Neural progenitor cell (in vitro differentiated cells): ENCODE measurements around the gene KDM5C. TPM values are rescaled to one million over a fixed set of nuclear protein-coding genes. Genes with fewer than 3 reads are reported as not detected.

Source experiments
- DNase-seq: peaks from one replicate; pipeline ENCODE4 v3.0.0-alpha.2; 2016; ENCODE audit warnings: low spot score
- H2AFZ ChIP-seq: fragments of 200-600 bp; sonication (generic); replicated peaks from 2 replicates; pipeline ENCODE4 v1.6.1; 2016; ENCODE audit warnings: antibody characterized with exemption
- H3F3A ChIP-seq: fragments of 200-600 bp; sonication (generic); 2 replicates; pipeline ENCODE4 v1.6.1; 2016; ENCODE audit warnings: antibody characterized with exemption, low read depth
- H3K27ac ChIP-seq: fragments of 200-600 bp; sonication (generic); 2 replicates; pipeline ENCODE4 v1.5.1; 2016; ENCODE audit warnings: mild to moderate bottlenecking
- H3K27me3 ChIP-seq: fragments of 200-600 bp; sonication (generic); 2 replicates; pipeline ENCODE4 v1.6.1; 2016; ENCODE audit warnings: mild to moderate bottlenecking, moderate library complexity
- H3K36me3 ChIP-seq: fragments of 200-600 bp; sonication (generic); 2 replicates; pipeline ENCODE4 v1.5.1; 2016
- H3K4me1 ChIP-seq: fragments of 200-600 bp; sonication (generic); 2 replicates; pipeline ENCODE4 v1.6.1; 2016; ENCODE audit warnings: mixed run types
- H3K4me2 ChIP-seq: fragments of 200-600 bp; sonication (generic); 2 replicates; pipeline ENCODE4 v1.6.1; 2016
- H3K4me3 ChIP-seq: fragments of 200-600 bp; sonication (generic); 2 replicates; pipeline ENCODE4 v1.5.1; 2016
- H3K79me2 ChIP-seq: fragments of 200-600 bp; sonication (generic); 2 replicates; pipeline ENCODE4 v1.6.1; 2016; ENCODE audit warnings: low read depth
- H3K9ac ChIP-seq: fragments of 200-600 bp; sonication (generic); 2 replicates; pipeline ENCODE4 v1.6.1; 2016
- H3K9me3 ChIP-seq: fragments of 200-600 bp; sonication (generic); 2 replicates; pipeline ENCODE4 v1.5.1; 2016; ENCODE audit warnings: low read depth
- H4K20me1 ChIP-seq: fragments of 200-600 bp; sonication (generic); 2 replicates; pipeline ENCODE4 v1.6.1; 2016; ENCODE audit warnings: low read depth
- H3K27ac Mint-ChIP-seq: 3 replicates; pipeline ENCODE4 v1.8.0; 2021; ENCODE audit warnings: mixed read lengths
- H3K27me3 Mint-ChIP-seq: 2 replicates; pipeline ENCODE4 v1.8.0; 2022; ENCODE audit warnings: low read depth, mild to moderate bottlenecking, inconsistent platforms, moderate library complexity, mixed read lengths; ENCODE audit not compliant: insufficient read depth
- H3K36me3 Mint-ChIP-seq: 3 replicates; pipeline ENCODE4 v1.8.0; 2021; ENCODE audit warnings: mixed read lengths
- H3K4me1 Mint-ChIP-seq: 3 replicates; pipeline ENCODE4 v1.8.0; 2021; ENCODE audit warnings: mixed read lengths
- H3K4me3 Mint-ChIP-seq: 3 replicates; pipeline ENCODE4 v1.8.0; 2021; ENCODE audit warnings: mild to moderate bottlenecking, moderate library complexity, mixed read lengths
- H3K9me3 Mint-ChIP-seq: 3 replicates; pipeline ENCODE4 v1.8.0; 2020; ENCODE audit warnings: mixed read lengths
- CTCF ChIP-seq: fragments of 200-600 bp; sonication (generic); IDR thresholded peaks from 2 replicates; pipeline ENCODE4 v1.5.1; 2017; ENCODE audit warnings: antibody characterized with exemption, mild to moderate bottlenecking
- EZH2 ChIP-seq: fragments of 200-600 bp; sonication (generic); IDR thresholded peaks from 2 replicates; pipeline ENCODE4 v1.6.1; 2017; ENCODE audit warnings: antibody characterized with exemption, mild to moderate bottlenecking, moderate library complexity
- EZH2phosphoT487 ChIP-seq: fragments of 200-600 bp; sonication (generic); IDR thresholded peaks from 2 replicates; pipeline ENCODE4 v1.6.1; 2017; ENCODE audit warnings: antibody characterized with exemption
- total RNA-seq: library from RNA; depleted of rRNA; stranded (reverse); fragments of >200 nt; gene quantifications from 2 replicates; pipeline ENCODE4 v1.2.3, GENCODE V29; 2015; ENCODE audit warnings: low replicate concordance

KDM5C gene
- total RNA-seq, 1 donor from 2014 or later, result 118 TPM

- Histone ChIP-seq H3K36me3 (no peaks in the 10 kb centered on the region), H3K27me3 (no peaks in the 10 kb centered on the region), H3K4me1 (no peaks in the 10 kb centered on the region), H3K27ac (no peak overlapping the region), H4K20me1 (no peaks in the 10 kb centered on the region), H3K4me2 (no peak overlapping the region), H3K9ac (no peak overlapping the region), H3K79me2 (no peaks in the 10 kb centered on the region), H2AFZ (no peak overlapping the region), H3F3A (no peaks in the 10 kb centered on the region), H3K4me3 (no peak overlapping the region), H3K9me3 (no peaks in the 10 kb centered on the region)
- TF ChIP-seq CTCF (no peak), EZH2 (no peak), EZH2phosphoT487 (no peak)
- Mint-ChIP-seq H3K27ac (no peak overlapping the region), H3K36me3 (no peaks in the 10 kb centered on the region), H3K9me3 (no peaks in the 10 kb centered on the region), H3K4me1 (peaks cover 8% of the 10 kb centered on the region), H3K4me3 (no peak overlapping the region), H3K27me3 (peaks cover 10% of the 10 kb centered on the region)
- no peak for DNase-seq
Observed at GRCh38 chrX:53268173-53268572, 43.2 kb upstream of the KDM5C start.

GRCh38 chrX:53266914-53267313, 41.9 kb upstream of the KDM5C start:
- no peak overlapping the region for H3K4me3 Mint-ChIP-seq
- Histone ChIP-seq H3K27ac (no peak overlapping the region), H4K20me1 (no peaks in the 10 kb centered on the region), H3K9ac (no peak overlapping the region), H3K4me2 (no peak overlapping the region), H3K27me3 (no peaks in the 10 kb centered on the region), H3K79me2 (no peaks in the 10 kb centered on the region), H3K4me3 (no peak overlapping the region), H3K9me3 (no peaks in the 10 kb centered on the region), H3F3A (no peaks in the 10 kb centered on the region), H3K4me1 (no peaks in the 10 kb centered on the region), H2AFZ (no peak overlapping the region), H3K36me3 (no peaks in the 10 kb centered on the region)
- H3K4me1 Mint-ChIP-seq, result peaks cover 19% of the 10 kb centered on the region
- H3K36me3 Mint-ChIP-seq, result no peaks in the 10 kb centered on the region
- no peak for TF ChIP-seq EZH2phosphoT487
- no peak for TF ChIP-seq EZH2
- no peak for TF ChIP-seq CTCF
- no peaks in the 10 kb centered on the region for H3K9me3 Mint-ChIP-seq
- no peak for DNase-seq
- peaks cover 10% of the 10 kb centered on the region for H3K27me3 Mint-ChIP-seq
- no peak overlapping the region for H3K27ac Mint-ChIP-seq

- no peak overlapping the region for H2AFZ ChIP-seq
- no peaks in the 10 kb centered on the region for H3K27me3 ChIP-seq
- H3K36me3 ChIP-seq, result no peaks in the 10 kb centered on the region
- no peak overlapping the region for H3K4me2 ChIP-seq
- TF ChIP-seq EZH2, result no peak
- TF ChIP-seq CTCF, result no peak
- TF ChIP-seq EZH2phosphoT487, result no peak
- Mint-ChIP-seq H3K4me1 (peaks cover 28% of the 10 kb centered on the region), H3K9me3 (no peaks in the 10 kb centered on the region), H3K27ac (peak overlapping the region; percentile 59), H3K36me3 (no peaks in the 10 kb centered on the region), H3K4me3 (no peak overlapping the region), H3K27me3 (peaks cover 10% of the 10 kb centered on the region)
- H3K27ac ChIP-seq, result no peak overlapping the region
- no peaks in the 10 kb centered on the region for H3K9me3 ChIP-seq
- no peak overlapping the region for H3K4me3 ChIP-seq
- H3K4me1 ChIP-seq, result no peaks in the 10 kb centered on the region
- no peak overlapping the region for H3K9ac ChIP-seq
- H3F3A ChIP-seq, result no peaks in the 10 kb centered on the region
- H4K20me1 ChIP-seq, result no peaks in the 10 kb centered on the region
- DNase-seq, result no peak
- no peaks in the 10 kb centered on the region for H3K79me2 ChIP-seq
Observed at GRCh38 chrX:53265771-53266574, 41.0 kb upstream of the KDM5C start.
